Lung (tissue), 12 donors: Measurements from ENCODE around the gene BDP1. TPM values are rescaled to one million over a fixed set of nuclear protein-coding genes. Genes with fewer than 3 reads are reported as not detected.
A peak's percentile ranks its signal among the peaks of the same experiment; 100 is the strongest.

Experiments used
- ATAC-seq: fragments of 200-7000 bp; cut with Tn5 transposase; one replicate; pipeline ENCODE4 v1.9.1; 2020; ENCODE audit warnings: moderate number of reproducible peaks; ENCODE audit not compliant: insufficient read depth, low FRiP score
- DNase-seq, 3 donors: peaks; one replicate each; pipeline ENCODE4 v3.0.0-alpha.2; 2013 to 2017
- H3K27ac ChIP-seq, 2 donors: one replicate each; pipeline ENCODE4 v1.5.1; 2013; ENCODE audit warnings: mild to moderate bottlenecking in 2 of 2, moderate library complexity in 2 of 2, control low read depth in 1 of 2, inconsistent platforms in 1 of 2, low read depth in 1 of 2, low read length in 1 of 2
- H3K27me3 ChIP-seq, 3 donors: one replicate each; pipeline ENCODE4 v1.5.1; 2013; ENCODE audit warnings: low read length in 2 of 3; ENCODE audit not compliant: control insufficient read depth in 3 of 3, insufficient read depth in 3 of 3
- H3K36me3 ChIP-seq, 4 donors: one replicate each; pipeline ENCODE4 v1.5.1; 2013; ENCODE audit warnings: low read length in 4 of 4, mild to moderate bottlenecking in 1 of 4, moderate library complexity in 1 of 4; ENCODE audit not compliant: control insufficient read depth in 4 of 4, insufficient read depth in 4 of 4
- H3K4me1 ChIP-seq, 5 donors: one replicate each; pipeline ENCODE4 v1.5.1; 2013; ENCODE audit warnings: low read length in 5 of 5, mild to moderate bottlenecking in 2 of 5, moderate library complexity in 1 of 5; ENCODE audit not compliant: control insufficient read depth in 5 of 5, insufficient read depth in 5 of 5
- H3K4me3 ChIP-seq: one replicate; pipeline ENCODE4 v1.5.1; 2013; ENCODE audit warnings: mild to moderate bottlenecking, control low read depth, moderate library complexity
- H3K9ac ChIP-seq, 2 donors: one replicate each; pipeline ENCODE4 v1.5.1; 2013; ENCODE audit warnings: low read length in 2 of 2, control low read depth in 1 of 2; ENCODE audit not compliant: insufficient read depth in 1 of 2
- H3K9me3 ChIP-seq, 4 donors: one replicate each; pipeline ENCODE4 v1.5.1; 2013; ENCODE audit warnings: low read length in 3 of 4, mild to moderate bottlenecking in 1 of 4, moderate library complexity in 1 of 4; ENCODE audit not compliant: control insufficient read depth in 4 of 4, insufficient read depth in 3 of 4
- CTCF ChIP-seq: IDR thresholded peaks from 2 replicates; pipeline ENCODE4 v1.5.1; 2012; ENCODE audit warnings: mild to moderate bottlenecking; ENCODE audit errors: control extremely low read depth, extremely low read depth
- WGBS, 2 donors: extraction: QIAGEN DNeasy Blood & Tissue Kit; methylation state at CpG; one replicate each; pipeline ENCODE4 v1.1.7; 2013; 5-methylcytosine and 5-hydroxymethylcytosine counted together
- polyA plus RNA-seq, 2 donors: library from polyadenylated mRNA; stranded (reverse); fragments of 200-250 nt; gene quantifications; one replicate each; pipeline ENCODE4 v1.2.1, GENCODE V29; 2013
- total RNA-seq, 2 donors: library from RNA; depleted of rRNA in 1 of 2; stranded (reverse); fragments of >200 nt in 1 of 2; gene quantifications; one replicate each; pipeline ENCODE4 v1.2.1, GENCODE V29; 2014 to 2021
- donor health status: control.
- donor health status: control.
- donor health status: Bipolar disorder and iron deficiency.
- donor health status: healthy.
- donor health status: DM: yes; HTN: yes; CAD: no.

The BDP1 gene
- total and polyA plus RNA-seq, 4 donors, result 7.8 to 59.1 (median 18.1) TPM

GRCh38 chr5:71457106-71457505 lies 1.7 kb downstream of the BDP1 start:
- DNase-seq (no peak), ATAC-seq (no peak)
- TF ChIP-seq CTCF, result no peak
- Histone ChIP-seq H3K27me3 (no peaks in the 10 kb centered on the region), H3K9me3 (no peaks in the 10 kb centered on the region), H3K9ac (peak overlapping the region in 1 of 2 donors; percentile 89), H3K36me3 (peaks cover 1 to 24% (median 9%) of the 10 kb centered on the region in 4 donors), H3K27ac (no peak overlapping the region), H3K4me1 (peaks cover 0 to 20% (median 5%) of the 10 kb centered on the region in 5 donors), H3K4me3 (no peak overlapping the region)
- 92 to 96% methylated on average over 8 of the region's 8 CpGs for WGBS, 2 donors

- no peak overlapping the region for H3K4me3 ChIP-seq
- H3K9ac ChIP-seq, result no peak overlapping the region
- DNase-seq (no peak), ATAC-seq (no peak)
- H3K36me3 ChIP-seq, result peaks cover 7 to 45% (median 31%) of the 10 kb centered on the region in 4 donors
- no peak overlapping the region for H3K27ac ChIP-seq
- no peaks in the 10 kb centered on the region for H3K9me3 ChIP-seq
- TF ChIP-seq CTCF, result no peak
- WGBS, 2 donors, result 100% methylated on average over 1 of the region's 1 CpG
- H3K27me3 ChIP-seq, result no peaks in the 10 kb centered on the region
- H3K4me1 ChIP-seq, result peaks cover 0 to 16% (median 2%) of the 10 kb centered on the region in 5 donors
Observed at GRCh38 chr5:71460693-71461092, 5.2 kb downstream of the BDP1 start.

- H3K27me3 ChIP-seq, result no peaks in the 10 kb centered on the region
- TF ChIP-seq CTCF, result no peak
- H3K4me3 ChIP-seq, result no peak overlapping the region
- no peak overlapping the region for H3K27ac ChIP-seq
- DNase-seq (no peak), ATAC-seq (no peak)
- H3K36me3 ChIP-seq, result peaks cover 7 to 45% (median 31%) of the 10 kb centered on the region in 4 donors
- no peaks in the 10 kb centered on the region for H3K9me3 ChIP-seq
- 92 to 94% methylated on average over 3 of the region's 3 CpGs for WGBS, 2 donors
- peaks cover 0 to 15% (median 2%) of the 10 kb centered on the region in 5 donors for H3K4me1 ChIP-seq
- no peak overlapping the region for H3K9ac ChIP-seq
Observed at GRCh38 chr5:71461360-71461759, 5.9 kb downstream of the BDP1 start.

GRCh38 chr5:71471193-71471592 lies 15.7 kb downstream of the BDP1 start:
- 90 to 96% methylated on average over 9 of the region's 9 CpGs for WGBS, 2 donors
- no peaks in the 10 kb centered on the region for H3K27me3 ChIP-seq
- no peak for TF ChIP-seq CTCF

More at GRCh38 chr5:71471193-71471592, 15.7 kb downstream of the BDP1 start:
- Histone ChIP-seq H3K27ac (no peak overlapping the region), H3K36me3 (peaks cover 7 to 21% (median 10%) of the 10 kb centered on the region in 4 donors), H3K4me3 (no peak overlapping the region), H3K4me1 (no peaks in the 10 kb centered on the region), H3K9me3 (no peaks in the 10 kb centered on the region), H3K9ac (no peak overlapping the region)
- DNase-seq (no peak), ATAC-seq (no peak)
